Activated CD4-positive, alpha-beta T cell treated with anti-CD3 and anti-CD28 coated beads for 36 hours (primary cell): ENCODE data around the gene HMMR. TPM values are rescaled to one million over a fixed set of nuclear protein-coding genes. Genes with fewer than 3 reads are reported as not detected.
A peak's percentile ranks its signal among the peaks of the same experiment; 100 is the strongest.

Experiments
- ATAC-seq: fragments of 200-7000 bp; cut with Tn5 transposase; one replicate; pipeline ENCODE4 v1.10.0; 2021; ENCODE audit warnings: mild to moderate bottlenecking, moderate library complexity
- CTCF ChIA-PET: fragments of 350-600 bp; sonication (Branson Sonifier 250); formaldehyde crosslinking; loops from one replicate; lab custom pipeline; 2021; ENCODE audit warnings: antibody characterized with exemption; lab: Charles Lee
- POLR2A ChIA-PET: fragments of 350-600 bp; sonication (Branson Sonifier 250); formaldehyde crosslinking; loops from one replicate; lab custom pipeline; 2021; ENCODE audit warnings: antibody characterized with exemption, inconsistent platforms; lab: Charles Lee
- DNase-seq: peaks from one replicate; pipeline ENCODE4 v3.0.0-alpha.2; 2020
- H3K27ac Mint-ChIP-seq: one replicate; pipeline ENCODE4 v1.8.0; 2021; ENCODE audit warnings: mixed read lengths
- H3K27me3 Mint-ChIP-seq: one replicate; pipeline ENCODE4 v1.8.0; 2021; ENCODE audit warnings: mixed read lengths
- H3K36me3 Mint-ChIP-seq: one replicate; pipeline ENCODE4 v1.8.0; 2021; ENCODE audit warnings: low read depth, mixed read lengths
- H3K4me1 Mint-ChIP-seq: one replicate; pipeline ENCODE4 v1.8.0; 2021; ENCODE audit warnings: mixed read lengths
- H3K4me3 Mint-ChIP-seq: one replicate; pipeline ENCODE4 v1.8.0; 2021; ENCODE audit warnings: mild to moderate bottlenecking, moderate library complexity, mixed read lengths
- H3K9me3 Mint-ChIP-seq: one replicate; pipeline ENCODE4 v1.8.0; 2021; ENCODE audit warnings: low read depth, mixed read lengths
- intact Hi-C, 2 experiments: fragments of 100-400 bp; cut with DNase I in 1 of 2; cut with micrococcal nuclease in 1 of 2; formaldehyde crosslinking; loops; one replicate each; pipeline versions ENCODE4 v1.14.2 to v1.15.1; 2022 to 2024; cut with DNase I, micrococcal nuclease
- total RNA-seq, 2 experiments: library from RNA; stranded (reverse); gene quantifications; one replicate each; pipeline ENCODE4 v1.2.3, GENCODE V29; 2021

HMMR gene
- total RNA-seq, 2 experiments from 2014 or later = 94.1 to 102 TPM

- Mint-ChIP-seq H3K4me1 (peaks cover 37% of the 10 kb centered on the region), H3K27me3 (no peaks in the 10 kb centered on the region), H3K27ac (peak within 1 kb of the TSS; percentile 98), H3K9me3 (no peaks in the 10 kb centered on the region), H3K36me3 (peaks cover 7% of the 10 kb centered on the region), H3K4me3 (peak within 1 kb of the TSS; percentile 81)
- DNase-seq (peak; percentile 98), ATAC-seq (peak; percentile 81)
- ChIA-PET POLR2A (interaction anchor here (1.0 to 4.2 kb wide), 2 partner anchors 46 to 66 kb away, joined by 4 to 89 read pairs; partner anchors contain the start of genes HMMR and NUDCD2), CTCF (interaction anchor here (0.7 to 3.5 kb wide), 2 partner anchors 45 to 63 kb away, joined by 3 to 26 read pairs; partner anchors contain the start of genes HMMR and NUDCD2)
- intact Hi-C loops = loop anchor here (1.0 to 10.0 kb wide), 3 partner anchors 45 to 1961 kb away; partner anchors contain the start of genes CCNG1 (in 2 of the 2), HMMR (in 2 of the 2), NUDCD2 (in 2 of the 2) and GABRB2 (in 1 of the 2)
These were observed 45.1 kb downstream of the HMMR start, which contains the start of gene MAT2B for GRCh38 chr5:163505368-163506094. Gene MAT2B, plus strand, starts transcription at chr5:163505619. Its CDS starts 68 bp downstream, at chr5:163505687.

GRCh38 chr5:163506095-163506457 lies 45.6 kb downstream of the HMMR start:
- POLR2A ChIA-PET = interaction anchor here (0.6 to 5.1 kb wide), 5 partner anchors 46 to 67 kb away, joined by 3 to 121 read pairs (median 4); partner anchors contain the start of genes HMMR and NUDCD2
- Mint-ChIP-seq H3K9me3 (no peaks in the 10 kb centered on the region), H3K4me3 (peak overlapping the region; percentile 81), H3K27me3 (no peaks in the 10 kb centered on the region), H3K36me3 (peaks cover 9% of the 10 kb centered on the region), H3K27ac (peak overlapping the region; percentile 98), H3K4me1 (peaks cover 42% of the 10 kb centered on the region)
- DNase-seq (peak; percentile 36), ATAC-seq (peak; percentile 47)
- intact Hi-C loops = loop anchor here (1.0 to 10.0 kb wide), 3 partner anchors 46 to 1961 kb away; partner anchors contain the start of genes CCNG1 (in 1 of the 2), GABRB2 (in 1 of the 2), HMMR (in 1 of the 2) and NUDCD2 (in 1 of the 2)
- CTCF ChIA-PET = interaction anchor here (1.0 to 3.5 kb wide), 2 partner anchors 45 kb away, joined by 15 to 26 read pairs; partner anchors contain the start of genes HMMR and NUDCD2

- ATAC-seq = peak; percentile 50
- ChIA-PET POLR2A (interaction anchor here (0.6 to 5.1 kb wide), 4 partner anchors 46 to 68 kb away, joined by 3 to 121 read pairs (median 4); partner anchors contain the start of genes HMMR and NUDCD2), CTCF (interaction anchor here (1.0 to 1.7 kb wide), 3 partner anchors 9 to 67 kb away, joined by 4 to 15 read pairs (median 6); partner anchors contain the start of genes HMMR and NUDCD2)
- no peaks in the 10 kb centered on the region for H3K9me3 Mint-ChIP-seq
- DNase-seq = peak; percentile 41
- H3K4me3 Mint-ChIP-seq = peak overlapping the region; percentile 81
- H3K4me1 Mint-ChIP-seq = peaks cover 44% of the 10 kb centered on the region
- peaks cover 11% of the 10 kb centered on the region for H3K36me3 Mint-ChIP-seq
- H3K27ac Mint-ChIP-seq = peak overlapping the region; percentile 98
- no peaks in the 10 kb centered on the region for H3K27me3 Mint-ChIP-seq
- intact Hi-C loops = loop anchor here (1.0 to 10.0 kb wide), 3 partner anchors 46 to 1962 kb away; partner anchors contain the start of genes CCNG1 (in 1 of the 2), GABRB2 (in 1 of the 2), HMMR (in 1 of the 2) and NUDCD2 (in 1 of the 2)
These were observed 46.3 kb downstream of the HMMR start for GRCh38 chr5:163506726-163507125.

DNA sequence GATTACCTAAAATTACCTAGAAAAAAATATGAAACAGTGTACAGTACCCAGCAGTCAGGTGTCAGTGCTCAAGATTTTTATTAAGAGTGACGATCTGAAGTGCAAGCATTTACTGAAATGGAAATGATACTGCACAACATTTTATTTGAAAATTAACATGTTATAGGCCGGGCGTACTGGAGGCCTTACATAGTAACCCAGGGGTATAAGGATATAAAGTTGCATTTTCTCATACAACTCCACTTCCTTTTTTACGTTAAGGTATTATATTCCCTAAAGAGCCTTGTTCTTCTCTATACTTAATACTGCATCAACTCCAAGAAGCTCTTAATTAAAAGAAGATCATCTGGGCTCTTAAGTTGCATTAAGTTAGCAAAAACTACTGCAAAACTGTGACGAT lies 48.3 kb downstream of the HMMR start:
- Mint-ChIP-seq H3K27me3 (no peaks in the 10 kb centered on the region), H3K4me3 (peak overlapping the region; percentile 81), H3K4me1 (peaks cover 52% of the 10 kb centered on the region), H3K27ac (peak overlapping the region; percentile 98), H3K9me3 (no peaks in the 10 kb centered on the region), H3K36me3 (peaks cover 28% of the 10 kb centered on the region)
- no peak for ATAC-seq
- CTCF ChIA-PET = interaction anchor here (0.7 to 1.4 kb wide), 3 partner anchors 34 to 49 kb away, joined by 3 read pairs; partner anchors contain the start of genes HMMR and NUDCD2
- POLR2A ChIA-PET = interaction anchor here (0.6 to 5.1 kb wide), 3 partner anchors 48 to 71 kb away, joined by 3 to 121 read pairs (median 5); partner anchors contain the start of genes CCNG1, HMMR and NUDCD2
- intact Hi-C loops = loop anchor here in 1 of 2 experiments (10.0 kb wide), 1 partner anchor 1964 kb away; the partner anchor contains the start of gene GABRB2
- no peak for DNase-seq

DNA sequence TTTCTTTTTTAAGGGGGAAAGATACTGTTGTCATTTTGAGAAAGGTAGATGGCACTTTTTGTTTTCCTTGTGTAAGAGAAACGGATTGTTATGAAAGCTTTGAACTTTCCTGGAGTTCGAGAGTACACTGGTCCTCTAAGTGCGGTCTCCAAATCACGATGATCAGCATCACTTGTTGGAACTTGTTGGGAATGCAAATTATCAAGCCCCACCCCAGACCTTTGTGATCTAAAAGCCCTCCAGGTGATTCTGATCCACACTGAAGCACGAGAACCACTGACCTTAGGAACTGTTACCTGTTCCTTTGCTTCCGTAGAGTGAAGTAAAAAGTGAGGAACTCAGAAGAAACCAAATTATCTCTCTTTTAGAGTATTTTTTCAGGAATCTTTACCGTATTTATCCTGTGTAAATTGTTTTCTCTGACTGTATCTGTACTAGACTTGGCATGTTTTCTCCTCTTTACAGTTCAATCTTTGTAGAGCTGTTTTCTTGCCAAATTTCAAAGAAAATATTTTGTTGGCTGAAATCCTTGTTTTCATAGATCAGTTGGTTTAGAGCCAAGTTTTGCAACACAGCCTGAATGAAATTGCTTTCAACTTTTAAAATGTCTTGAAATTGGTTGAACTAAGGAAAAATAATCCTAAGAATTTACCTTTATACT lies 49.0 kb downstream of the HMMR start:
- ChIA-PET POLR2A (interaction anchor here (0.9 to 5.1 kb wide), 2 partner anchors 49 to 59 kb away, joined by 3 to 121 read pairs; partner anchors contain the start of genes HMMR and NUDCD2), CTCF (interaction anchor here (0.7 to 1.5 kb wide), 3 partner anchors 36 to 50 kb away, joined by 3 to 7 read pairs (median 3); partner anchors contain the start of genes HMMR and NUDCD2)
- intact Hi-C loops = loop anchor here in 1 of 2 experiments (10.0 kb wide), 1 partner anchor 1965 kb away; the partner anchor contains the start of gene GABRB2
- no peaks in the 10 kb centered on the region for H3K27me3 Mint-ChIP-seq
- peaks cover 30% of the 10 kb centered on the region for H3K36me3 Mint-ChIP-seq
- peaks cover 52% of the 10 kb centered on the region for H3K4me1 Mint-ChIP-seq
- peak overlapping the region; percentile 81 for H3K4me3 Mint-ChIP-seq
- DNase-seq (no peak), ATAC-seq (no peak)
- H3K9me3 Mint-ChIP-seq = no peaks in the 10 kb centered on the region
- H3K27ac Mint-ChIP-seq = peak overlapping the region; percentile 98

GRCh38 chr5:163512526-163512925 lies 52.1 kb downstream of the HMMR start:
- ChIA-PET CTCF (no interaction called here), POLR2A (no interaction called here)
- intact Hi-C loops = no loop called here
- ATAC-seq = no peak
- H3K4me1 Mint-ChIP-seq = peaks cover 54% of the 10 kb centered on the region
- H3K9me3 Mint-ChIP-seq = no peaks in the 10 kb centered on the region
- H3K36me3 Mint-ChIP-seq = peaks cover 44% of the 10 kb centered on the region
- no peak overlapping the region for H3K27ac Mint-ChIP-seq
- no peaks in the 10 kb centered on the region for H3K27me3 Mint-ChIP-seq
- no peak overlapping the region for H3K4me3 Mint-ChIP-seq
- DNase-seq = no peak

GRCh38 chr5:163525096-163525495 lies 64.7 kb downstream of the HMMR start:
- Mint-ChIP-seq H3K36me3 (peaks cover 12% of the 10 kb centered on the region), H3K27ac (no peak overlapping the region), H3K4me1 (peaks cover 6% of the 10 kb centered on the region), H3K4me3 (no peak overlapping the region), H3K9me3 (peaks cover 6% of the 10 kb centered on the region), H3K27me3 (no peaks in the 10 kb centered on the region)
- CTCF ChIA-PET = no interaction called here
- no peak for ATAC-seq
- intact Hi-C loops = no loop called here
- no peak for DNase-seq
- POLR2A ChIA-PET = no interaction called here

DNA sequence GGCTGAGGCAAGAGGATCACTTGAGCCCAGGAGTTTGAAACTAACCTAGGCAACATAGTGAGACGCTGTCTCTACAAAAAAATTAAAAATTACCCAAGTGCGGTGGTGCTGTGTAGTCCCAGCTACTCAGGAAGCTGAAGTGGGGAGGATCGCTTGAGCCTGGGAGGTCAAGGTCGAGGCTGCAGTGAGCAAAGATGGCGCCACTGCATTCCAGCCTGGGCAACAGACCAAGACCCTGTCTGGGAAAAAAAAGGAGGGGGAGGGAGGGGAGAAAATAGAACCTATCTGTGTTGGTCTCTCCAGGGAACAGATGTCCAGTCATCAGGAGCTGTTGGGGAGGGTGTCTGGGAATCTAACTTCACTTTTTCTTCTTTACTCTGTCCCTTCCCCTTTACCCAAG lies 69.3 kb downstream of the HMMR start:
- Mint-ChIP-seq H3K9me3 (peaks cover 5% of the 10 kb centered on the region), H3K27me3 (peaks cover 6% of the 10 kb centered on the region), H3K4me1 (peaks cover 3% of the 10 kb centered on the region), H3K36me3 (peaks cover 1% of the 10 kb centered on the region), H3K27ac (no peak overlapping the region), H3K4me3 (no peak overlapping the region)
- no peak for DNase-seq
- ChIA-PET CTCF (no interaction called here), POLR2A (no interaction called here)
- ATAC-seq = no peak
- intact Hi-C loops = no loop called here

DNA sequence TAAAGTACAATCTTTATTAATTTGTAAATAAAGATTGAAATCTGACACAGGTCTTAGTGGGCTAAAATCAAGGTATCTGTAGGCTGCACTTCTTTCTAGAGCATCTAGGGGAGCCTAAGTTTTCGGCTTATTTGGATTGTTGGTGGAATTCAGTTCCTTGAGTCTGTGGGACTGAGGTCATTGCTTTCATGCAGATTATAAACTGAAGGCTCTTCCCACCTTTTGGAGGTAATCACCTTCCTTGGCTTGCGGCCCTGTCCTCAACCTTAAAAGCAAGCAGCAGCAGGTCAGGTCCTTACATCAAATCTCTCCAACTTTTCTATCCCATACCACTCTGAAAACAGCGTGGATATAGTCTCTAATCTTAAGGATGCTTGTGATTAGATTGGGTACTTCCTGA lies 70.8 kb downstream of the HMMR start:
- ChIA-PET POLR2A (no interaction called here), CTCF (no interaction called here)
- intact Hi-C loops = no loop called here

DNA sequence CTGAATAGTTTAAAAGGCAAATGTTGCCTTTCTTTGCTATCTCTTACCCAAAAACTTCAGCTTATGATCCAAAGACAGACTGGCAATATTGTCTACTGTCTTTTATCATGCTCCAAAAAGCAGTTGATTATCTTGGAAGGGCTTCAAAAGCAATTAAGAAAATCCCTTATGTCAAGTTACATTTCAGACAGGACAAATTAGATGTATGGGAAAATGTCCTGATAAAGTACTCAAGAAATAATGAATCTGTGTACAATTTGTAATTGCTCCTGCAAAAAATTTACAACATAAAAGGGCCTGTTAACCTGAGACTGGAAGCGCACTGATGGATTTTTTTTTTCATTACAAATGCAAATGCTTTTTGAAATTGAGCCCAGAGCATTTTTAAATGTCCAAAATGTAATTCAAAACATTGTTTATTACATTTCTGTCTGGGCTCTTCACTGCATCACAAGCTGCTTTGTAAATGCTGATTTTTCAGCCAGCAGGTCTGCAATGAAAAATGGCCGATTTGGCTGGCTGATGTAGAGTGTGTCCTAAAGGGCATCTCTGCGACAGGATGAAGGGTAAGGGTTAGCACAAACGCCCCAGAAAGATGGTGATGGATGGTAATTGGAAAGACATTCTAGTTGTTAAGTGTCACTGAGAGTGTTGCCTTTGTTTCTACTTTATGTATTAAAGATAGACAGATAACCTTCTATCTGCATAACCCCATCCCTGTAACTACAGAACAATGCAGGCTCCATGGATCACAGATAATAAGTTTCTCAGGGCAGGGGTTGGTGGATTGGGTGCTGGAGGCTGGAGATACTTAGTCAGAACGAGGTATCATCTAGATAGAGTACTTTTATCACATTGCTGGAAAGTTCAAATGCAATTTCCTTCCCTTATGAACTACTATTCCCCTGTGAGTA lies 72.0 kb downstream of the HMMR start:
- Mint-ChIP-seq H3K4me1 (no peaks in the 10 kb centered on the region), H3K27me3 (peaks cover 12% of the 10 kb centered on the region), H3K36me3 (no peaks in the 10 kb centered on the region), H3K27ac (no peak overlapping the region), H3K9me3 (no peaks in the 10 kb centered on the region), H3K4me3 (no peak overlapping the region)
- DNase-seq (no peak), ATAC-seq (no peak)
- ChIA-PET CTCF (interaction anchor here (1.0 to 1.6 kb wide), 2 partner anchors 15 to 30 kb away, joined by 3 to 4 read pairs; no protein-coding TSS in a partner anchor), POLR2A (no interaction called here)
- intact Hi-C loops = no loop called here

More for the DNA sequence above, 70.8 kb downstream of the HMMR start:
- no peaks in the 10 kb centered on the region for H3K36me3 Mint-ChIP-seq
- H3K27me3 Mint-ChIP-seq = peaks cover 7% of the 10 kb centered on the region
- no peak for ATAC-seq
- no peaks in the 10 kb centered on the region for H3K4me1 Mint-ChIP-seq
- DNase-seq = no peak
- no peak overlapping the region for H3K27ac Mint-ChIP-seq
- no peak overlapping the region for H3K4me3 Mint-ChIP-seq
- no peaks in the 10 kb centered on the region for H3K9me3 Mint-ChIP-seq
